Spleen (tissue), 7 donors: ENCODE results near the gene GAB1.

ENCODE experiments used
- POLR2A ChIP-seq, 3 donors: fragments of 450-650 bp; IDR thresholded peaks; one replicate each; pipeline ENCODE4 v1.5.1; 2017; ENCODE audit warnings: antibody characterized with exemption in 3 of 3, mild to moderate bottlenecking in 1 of 3
- POLR2AphosphoS5 ChIP-seq, 3 donors: sonication (generic); formaldehyde crosslinking; IDR thresholded peaks; one replicate each; pipeline ENCODE4 v1.5.1; 2017; ENCODE audit warnings: antibody characterized with exemption in 3 of 3
- TF ChIP-seq, protein P1 (sequence below), 11 experiments: fragments of 200-600 bp in 7 of 11; fragments of 450-650 bp in 4 of 11; sonication (generic) in 4 of 11; IDR thresholded peaks in 8 of 11; conservative IDR thresholded peaks in 3 of 11; 1 replicate in 7 of 11; 2 replicates in 4 of 11; pipeline versions ENCODE4 v1.4.0 to v1.8.0; 2016 to 2021; ENCODE audit warnings: antibody characterized with exemption in 11 of 11, inconsistent platforms in 4 of 11, mild to moderate bottlenecking in 1 of 11
- donor health status: DM: no; HTN: no; CAD: no; lungs with moderate emphysema.
- donor health status: DM: no; HTN: no; CAD: no.
- donor health status: DM: no; HTN: no; CAD: no.

DNA sequence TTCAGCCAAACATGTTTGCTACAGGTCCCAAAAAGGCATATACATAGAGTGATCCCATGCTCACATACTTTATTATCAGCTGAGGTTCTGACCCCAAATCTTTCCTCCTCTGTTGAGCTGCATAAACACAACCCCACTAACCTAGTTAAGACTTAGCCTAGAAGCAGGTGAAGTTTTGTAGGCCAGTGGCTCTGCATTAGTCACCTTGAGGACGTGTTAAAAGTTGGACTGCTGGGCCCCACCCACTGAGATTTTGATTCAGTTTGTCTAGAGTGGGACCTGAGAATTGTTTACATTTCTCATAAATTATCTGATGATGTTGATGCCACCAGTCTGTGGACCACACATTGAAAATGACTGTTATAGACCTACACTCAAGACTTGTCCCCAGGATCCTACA is 43.8 kb upstream of the GAB1 start:
- TF ChIP-seq POLR2A (IDR thresholded peaks at IDR 0.05) (no peak), POLR2AphosphoS5 (IDR thresholded peaks at IDR 0.05) (no peak)
- TF ChIP-seq, protein P1, sequence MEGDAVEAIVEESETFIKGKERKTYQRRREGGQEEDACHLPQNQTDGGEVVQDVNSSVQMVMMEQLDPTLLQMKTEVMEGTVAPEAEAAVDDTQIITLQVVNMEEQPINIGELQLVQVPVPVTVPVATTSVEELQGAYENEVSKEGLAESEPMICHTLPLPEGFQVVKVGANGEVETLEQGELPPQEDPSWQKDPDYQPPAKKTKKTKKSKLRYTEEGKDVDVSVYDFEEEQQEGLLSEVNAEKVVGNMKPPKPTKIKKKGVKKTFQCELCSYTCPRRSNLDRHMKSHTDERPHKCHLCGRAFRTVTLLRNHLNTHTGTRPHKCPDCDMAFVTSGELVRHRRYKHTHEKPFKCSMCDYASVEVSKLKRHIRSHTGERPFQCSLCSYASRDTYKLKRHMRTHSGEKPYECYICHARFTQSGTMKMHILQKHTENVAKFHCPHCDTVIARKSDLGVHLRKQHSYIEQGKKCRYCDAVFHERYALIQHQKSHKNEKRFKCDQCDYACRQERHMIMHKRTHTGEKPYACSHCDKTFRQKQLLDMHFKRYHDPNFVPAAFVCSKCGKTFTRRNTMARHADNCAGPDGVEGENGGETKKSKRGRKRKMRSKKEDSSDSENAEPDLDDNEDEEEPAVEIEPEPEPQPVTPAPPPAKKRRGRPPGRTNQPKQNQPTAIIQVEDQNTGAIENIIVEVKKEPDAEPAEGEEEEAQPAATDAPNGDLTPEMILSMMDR (IDR thresholded peaks at IDR 0.05 in 8 of 11, conservative IDR thresholded peaks at IDR 0.05 in 3 of 11), result no peak
